ENCODE results near the gene TBCD.

- no peak for TF ChIP-seq EZH2 (IDR thresholded peaks at IDR 0.05)
- no peak for TF ChIP-seq POLR2AphosphoS5 (IDR thresholded peaks at IDR 0.05; ENCODE audit: borderline replicate concordance, low read depth, low read length)
- TF ChIP-seq FOXP2 (optimal IDR thresholded peaks at IDR 0.05; ENCODE audit: control extremely low read depth, extremely low read length, insufficient read depth), result no peak
Observed at GRCh38 chr17:82718986-82719685, 32.7 kb upstream of the TBCD start.
